HT-29 (cell line): ENCODE measurements around the gene PSMD2. TPM values are rescaled to one million over a fixed set of nuclear protein-coding genes. Genes with fewer than 3 reads are reported as not detected.
A peak's percentile ranks its signal among the peaks of the same experiment; 100 is the strongest.
"Not testable (repeated sequence)": the region's sequence is repeated elsewhere in the genome, so short reads cannot be mapped to it uniquely, and the experiment has no call there.

Source experiments
- DNase-seq: peaks from one replicate; pipeline ENCODE4 v3.0.0-alpha.2; 2015; ENCODE audit warnings: low spot score
- total RNA-seq: library from RNA; depleted of rRNA; stranded (reverse); fragments of >200 nt; shearing (Covaris generic); gene quantifications from 2 replicates; pipeline ENCODE4 v1.2.3, GENCODE V29; 2014

PSMD2 gene
- total RNA-seq, 1 experiment from 2014 or later, result 330 TPM

- no peak for DNase-seq
These were observed 38.9 kb downstream of the PSMD2 start for GRCh38 chr3:184337981-184338380.

- DNase-seq, result no peak
These were observed 39.5 kb downstream of the PSMD2 start for GRCh38 chr3:184338511-184338945.

GRCh38 chr3:184339001-184339400 lies 40.0 kb downstream of the PSMD2 start:
- no peak for DNase-seq

- DNase-seq, result not testable (repeated sequence)
These were observed 40.6 kb downstream of the PSMD2 start for GRCh38 chr3:184339451-184340135.

GRCh38 chr3:184341925-184342324 lies 42.9 kb downstream of the PSMD2 start:
- peak; percentile 92 for DNase-seq

- no peak for DNase-seq
These were observed 44.3 kb downstream of the PSMD2 start for GRCh38 chr3:184343200-184343876.

- DNase-seq, result no peak
These were observed 45.7 kb downstream of the PSMD2 start for GRCh38 chr3:184344579-184345316.

- peak; percentile 92 for DNase-seq
These were observed 46.5 kb downstream of the PSMD2 start for GRCh38 chr3:184345317-184346144.

GRCh38 chr3:184346480-184347190 lies 47.6 kb downstream of the PSMD2 start:
- DNase-seq, result no peak

- no peak for DNase-seq
These were observed 48.4 kb downstream of the PSMD2 start for GRCh38 chr3:184347321-184348056.

GRCh38 chr3:184348057-184348382 lies 49.0 kb downstream of the PSMD2 start:
- no peak for DNase-seq

- no peak for DNase-seq
These were observed 50.8 kb downstream of the PSMD2 start for GRCh38 chr3:184349563-184350470.

- DNase-seq, result no peak
These were observed 51.6 kb downstream of the PSMD2 start for GRCh38 chr3:184350618-184351017.

GRCh38 chr3:184351511-184352148 lies 52.6 kb downstream of the PSMD2 start:
- DNase-seq, result no peak

- DNase-seq, result peak; percentile 84
These were observed 53.2 kb downstream of the PSMD2 start for GRCh38 chr3:184352149-184352785.

- DNase-seq, result no peak
These were observed 54.0 kb downstream of the PSMD2 start for GRCh38 chr3:184352897-184353545.

GRCh38 chr3:184353546-184353941 lies 54.5 kb downstream of the PSMD2 start:
- DNase-seq, result no peak
